GM21619 (cell line): Measurements from ENCODE around the gene HAX1.
A peak's percentile ranks its signal among the peaks of the same experiment; 100 is the strongest.
"Not testable (repeated sequence)": the region's sequence is repeated elsewhere in the genome, so short reads cannot be mapped to it uniquely, and the experiment has no call there.

ENCODE experiments used
- ATAC-seq: cut with Tn5 transposase; IDR thresholded peaks from one replicate; pipeline ENCODE4 v1.9.1; 2021; ENCODE audit not compliant: unreplicated experiment

The HAX1 gene

GRCh38 chr1:154272217-154272998 is at the start of gene HAX1:
HAX1 (plus strand) TSS chr1:154272629; CDS start chr1:154272724, 95 bp downstream.
- ATAC-seq, result peak; percentile 87

DNA sequence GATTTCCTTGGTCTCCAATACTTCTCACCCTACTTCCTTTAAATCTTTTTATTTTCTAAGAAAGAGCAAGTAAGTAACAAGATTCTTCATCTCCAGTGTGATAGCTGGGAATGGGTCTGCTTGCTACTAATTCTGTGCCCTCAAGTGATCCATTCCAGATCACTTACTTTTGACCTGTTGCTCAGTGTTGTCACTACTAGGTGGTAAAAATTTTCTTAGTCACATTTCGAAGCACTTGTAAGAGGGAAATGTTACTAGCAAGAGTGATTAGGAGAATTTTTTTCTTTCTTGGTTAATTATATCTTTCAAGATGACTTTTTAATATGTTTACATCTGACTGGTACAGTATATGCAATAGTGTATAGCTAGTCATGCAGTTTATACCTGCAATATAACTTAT is 49.5 kb upstream of the HAX1 start:
- ATAC-seq, result no peak

- no peak for ATAC-seq
Measured at GRCh38 chr1:154223621-154224020, 48.8 kb upstream of the HAX1 start.

GRCh38 chr1:154225370-154225769 is 47.1 kb upstream of the HAX1 start:
- ATAC-seq, result no peak

DNA sequence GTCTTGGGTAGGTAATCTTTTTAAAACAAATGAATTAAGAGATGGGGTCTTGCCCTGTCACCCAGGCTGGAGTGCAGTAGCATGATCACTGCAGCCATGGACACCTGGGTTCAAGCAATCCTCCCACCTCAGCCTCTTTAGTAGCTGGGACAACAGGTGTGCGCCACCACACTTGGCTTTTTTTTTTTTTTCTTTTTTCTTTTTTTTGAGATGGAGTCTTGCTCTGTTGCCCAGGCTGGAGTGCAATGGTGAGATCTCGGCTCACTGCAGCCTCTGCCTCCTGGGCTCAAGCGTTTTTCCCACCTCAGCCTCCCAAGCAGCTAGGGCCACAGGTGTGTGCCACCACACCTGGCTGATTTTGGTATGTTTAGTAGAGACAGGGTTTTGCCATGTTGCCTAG is 41.3 kb upstream of the HAX1 start:
- ATAC-seq, result not testable (repeated sequence)

DNA sequence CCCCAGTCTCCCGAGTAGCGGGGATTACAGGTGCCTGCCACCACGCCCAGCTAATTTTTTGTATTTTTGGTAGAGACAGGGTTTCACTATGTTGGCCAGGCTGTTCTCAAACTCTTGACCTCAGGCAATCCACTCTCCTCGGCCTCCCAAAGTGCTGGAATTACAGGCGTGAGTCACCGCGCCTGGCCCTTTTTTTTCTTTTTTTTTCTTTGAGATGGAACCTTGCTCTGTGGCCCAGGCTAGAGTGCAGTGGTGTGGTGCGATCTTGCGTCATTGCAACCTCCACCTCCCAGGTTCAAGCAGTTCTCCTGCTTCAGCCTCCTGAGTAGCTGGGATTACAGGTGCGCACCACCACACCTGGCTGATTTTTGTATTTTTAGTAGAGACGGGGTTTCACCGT is 39.3 kb upstream of the HAX1 start:
- ATAC-seq, result not testable (repeated sequence)

- ATAC-seq, result no peak
Measured at GRCh38 chr1:154236855-154237254, 35.6 kb upstream of the HAX1 start.

GRCh38 chr1:154237435-154237834 is 35.0 kb upstream of the HAX1 start:
- no peak for ATAC-seq

DNA sequence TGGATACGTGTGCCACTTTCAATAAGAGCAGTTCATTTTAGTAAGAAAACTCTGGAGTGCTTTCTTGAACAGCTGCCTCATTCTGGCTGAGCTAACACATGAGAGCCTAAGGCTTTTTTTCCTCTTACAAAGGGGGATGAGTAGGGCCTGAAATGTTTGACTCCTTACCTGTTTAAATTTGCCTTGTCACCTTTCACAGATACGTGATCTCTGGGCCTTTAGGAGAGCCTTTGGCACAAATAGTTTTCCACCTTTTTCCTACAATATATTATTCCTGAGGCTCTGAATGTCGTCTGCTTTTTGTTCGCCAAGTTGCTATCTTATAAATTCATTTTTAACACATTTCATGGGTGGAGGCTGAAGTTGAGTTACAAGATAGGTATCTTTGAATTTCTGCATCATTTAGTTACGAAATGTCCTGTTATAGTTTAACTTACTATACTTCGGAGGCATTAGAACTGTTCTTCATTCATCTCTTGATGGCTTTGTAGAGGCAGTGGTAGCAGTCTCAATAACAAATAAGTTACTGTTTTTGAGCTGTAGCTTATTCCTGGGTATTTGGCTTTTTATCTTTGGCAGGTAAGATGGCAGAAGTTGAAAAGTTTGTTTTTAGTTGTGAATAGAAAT is 34.4 kb upstream of the HAX1 start:
- ATAC-seq, result no peak

DNA sequence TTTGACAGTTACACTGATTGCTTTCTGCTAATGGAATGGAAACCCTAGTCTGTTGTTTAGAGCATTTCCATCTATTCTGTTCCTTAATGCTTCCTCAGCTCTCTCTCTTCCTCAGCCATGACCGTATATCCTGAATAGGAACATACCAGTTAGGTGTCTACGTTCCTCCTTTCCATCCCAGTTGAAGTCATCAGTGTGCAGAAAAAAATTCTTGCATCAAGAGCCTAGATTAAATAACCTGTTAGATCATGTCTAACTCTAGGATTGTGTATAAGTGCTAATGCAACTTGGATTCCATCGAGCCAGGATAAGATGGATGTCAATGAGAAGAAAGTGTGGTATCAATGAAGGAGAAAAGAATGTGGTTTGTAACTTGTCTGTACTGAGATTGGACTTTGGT is 32.9 kb upstream of the HAX1 start:
- no peak for ATAC-seq

GRCh38 chr1:154240294-154240833 is 32.1 kb upstream of the HAX1 start:
- ATAC-seq, result no peak

DNA sequence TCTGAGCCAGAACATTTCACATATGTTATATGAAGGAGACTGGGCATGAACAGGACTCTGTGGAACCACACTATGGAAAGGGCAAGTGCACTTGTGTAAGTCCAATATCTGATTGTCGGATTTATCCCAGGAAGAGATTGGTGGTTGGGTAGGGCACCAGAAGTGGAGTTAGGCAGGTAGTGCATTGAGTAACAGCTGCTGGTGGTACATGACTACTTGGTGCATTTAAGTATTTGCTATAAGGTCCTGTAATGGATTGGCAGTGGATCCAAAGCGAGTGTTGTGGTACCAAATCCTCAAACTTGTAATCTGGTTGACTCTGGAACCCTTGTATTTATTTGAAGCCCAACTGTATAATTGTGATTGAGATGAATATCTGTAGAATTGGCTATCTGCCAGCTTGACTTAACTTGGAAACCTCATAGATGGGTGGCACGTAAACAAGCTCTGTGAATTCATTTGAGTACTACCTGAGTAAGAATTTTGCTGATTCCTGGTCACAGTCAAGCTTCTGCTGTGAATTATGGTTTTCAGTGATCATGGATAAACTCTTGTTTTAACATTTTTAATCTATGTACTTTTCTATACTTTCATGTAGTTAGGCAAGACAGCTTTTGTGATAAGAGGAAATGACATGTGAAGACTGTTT is 30.6 kb upstream of the HAX1 start:
- no peak for ATAC-seq

DNA sequence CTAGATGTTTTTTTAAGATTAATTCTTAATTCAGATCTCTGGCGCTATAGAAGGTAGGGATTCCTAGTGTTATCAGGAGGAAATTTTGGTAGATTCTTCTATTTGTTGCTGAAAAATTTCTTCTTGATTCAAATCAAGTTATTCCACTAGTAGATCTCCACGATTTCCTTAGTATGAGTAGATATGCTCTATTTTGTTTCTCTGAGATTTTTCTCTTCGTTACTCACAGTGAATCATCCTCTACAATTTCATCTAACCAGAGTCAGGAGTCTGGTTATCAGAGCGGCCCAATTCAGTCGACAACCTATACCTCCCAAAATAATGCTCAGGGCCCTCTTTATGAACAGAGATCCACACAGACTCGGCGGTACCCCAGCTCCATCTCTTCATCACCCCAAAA is 18.8 kb upstream of the HAX1 start:
- ATAC-seq, result no peak

DNA sequence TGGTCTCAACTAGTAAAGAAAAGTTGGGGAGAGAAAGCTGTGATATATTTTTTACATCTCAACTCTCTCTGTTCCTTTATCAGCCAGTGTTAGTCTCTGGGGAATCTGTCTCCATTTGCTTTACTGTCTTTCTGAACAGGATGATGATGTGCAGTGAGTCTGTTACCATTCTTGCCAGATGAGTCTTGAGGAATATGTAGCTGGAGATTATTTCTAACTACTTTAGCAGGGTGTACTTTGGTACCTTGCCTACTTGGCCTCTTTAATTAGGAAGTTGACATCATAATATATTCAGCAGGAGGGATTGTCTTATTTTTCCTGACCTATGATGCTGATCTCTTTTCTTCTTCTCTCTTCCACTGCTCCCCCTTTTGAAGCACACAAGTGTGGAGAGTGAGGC is 15.7 kb upstream of the HAX1 start:
- no peak for ATAC-seq

DNA sequence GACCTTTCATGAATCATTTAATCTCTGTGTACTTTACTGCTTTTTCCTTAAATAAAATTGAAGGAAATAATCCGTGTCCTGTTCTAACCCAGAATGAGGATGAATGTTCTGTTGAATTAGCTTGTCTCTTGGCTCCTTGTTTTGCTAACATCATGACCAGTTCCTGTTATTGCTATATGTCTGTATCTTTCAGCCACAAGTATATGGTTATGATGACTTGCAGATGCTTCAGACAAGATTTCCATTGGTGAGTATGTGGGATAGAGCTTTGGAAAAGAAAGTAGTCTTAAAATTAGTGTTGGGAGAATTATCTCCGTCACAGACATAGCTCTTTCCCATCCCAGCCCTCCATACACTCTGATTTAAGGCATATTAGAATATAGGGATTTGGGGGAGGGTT is 13.6 kb upstream of the HAX1 start:
- ATAC-seq, result no peak

DNA sequence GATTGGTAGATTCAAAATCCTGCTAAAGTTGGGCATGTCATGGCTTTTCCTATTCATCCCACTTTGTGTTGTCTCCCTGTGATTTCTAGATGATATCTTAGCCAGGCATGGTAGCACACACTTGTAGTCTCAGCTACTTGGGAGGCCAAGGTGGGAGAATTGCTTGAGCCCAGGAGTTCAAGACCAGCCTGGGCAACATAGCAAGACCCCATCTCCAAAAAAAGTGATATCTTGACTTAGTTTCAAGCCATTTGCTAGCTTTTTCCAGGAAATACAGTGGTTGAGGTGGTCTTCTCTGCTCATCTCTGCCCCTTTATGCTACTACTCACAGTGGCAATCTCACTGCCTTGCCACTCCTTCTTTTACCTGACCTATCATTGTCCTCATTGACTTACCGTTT is 12.3 kb upstream of the HAX1 start:
- no peak for ATAC-seq

DNA sequence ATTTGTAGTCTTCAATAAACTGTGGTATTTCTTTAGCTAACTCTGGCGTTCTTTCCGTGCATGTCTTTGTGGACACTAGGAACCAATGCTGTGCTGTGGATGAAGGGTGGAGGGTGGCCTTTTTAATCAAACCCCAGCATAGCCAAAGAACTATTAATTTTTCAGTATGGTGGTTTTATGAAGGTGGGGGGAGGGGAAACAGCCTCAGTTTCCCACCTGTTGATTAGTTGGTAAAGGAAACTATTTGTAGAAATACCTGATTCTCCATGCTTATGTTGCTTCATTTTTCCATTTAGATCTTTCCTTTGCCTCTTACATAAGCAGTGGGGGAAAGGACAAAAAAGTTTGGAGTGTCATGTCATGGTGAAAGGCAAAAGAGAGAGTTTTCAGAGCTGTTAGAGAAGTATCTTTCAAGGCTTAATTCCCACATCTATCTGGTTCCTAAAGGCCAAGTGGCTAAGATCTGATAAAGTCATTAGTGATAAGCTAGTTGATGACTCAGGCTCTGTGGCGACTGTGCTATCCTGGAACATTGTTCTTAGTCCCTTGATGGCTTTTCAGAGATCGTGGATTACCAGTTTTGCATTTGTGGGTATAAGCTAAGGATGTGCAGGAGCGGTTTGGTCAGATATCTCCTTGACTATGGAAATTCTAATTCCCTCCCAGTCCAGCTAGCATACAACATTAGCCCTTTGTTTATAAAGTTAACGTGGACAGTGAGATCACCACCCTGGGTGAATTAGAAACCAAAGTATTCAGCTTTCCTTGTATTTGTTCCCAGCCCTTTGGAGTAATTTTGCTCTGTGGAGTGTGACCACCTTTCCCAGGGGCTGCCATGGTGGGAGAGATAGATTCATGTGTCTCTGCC is 8.7 kb upstream of the HAX1 start:
- ATAC-seq, result no peak

DNA sequence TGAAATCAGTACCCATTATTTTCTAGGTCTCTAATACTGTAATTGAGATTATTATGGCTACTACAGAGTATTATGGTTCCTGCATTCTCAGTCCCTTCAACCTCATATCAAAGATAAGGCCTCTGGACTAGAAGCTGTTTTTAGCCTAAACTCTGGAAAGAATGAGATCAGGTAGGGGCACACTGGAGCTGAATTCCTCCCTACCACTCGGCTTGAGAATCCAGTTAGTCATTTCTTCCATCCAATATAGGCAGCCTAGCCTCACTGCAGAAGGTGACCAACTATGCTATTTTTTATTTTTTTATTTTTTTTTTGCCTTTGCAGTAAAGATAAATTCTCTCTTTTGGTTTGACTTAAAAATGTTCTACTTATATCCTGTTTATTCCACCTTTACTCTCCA is 8.0 kb upstream of the HAX1 start:
- no peak for ATAC-seq

DNA sequence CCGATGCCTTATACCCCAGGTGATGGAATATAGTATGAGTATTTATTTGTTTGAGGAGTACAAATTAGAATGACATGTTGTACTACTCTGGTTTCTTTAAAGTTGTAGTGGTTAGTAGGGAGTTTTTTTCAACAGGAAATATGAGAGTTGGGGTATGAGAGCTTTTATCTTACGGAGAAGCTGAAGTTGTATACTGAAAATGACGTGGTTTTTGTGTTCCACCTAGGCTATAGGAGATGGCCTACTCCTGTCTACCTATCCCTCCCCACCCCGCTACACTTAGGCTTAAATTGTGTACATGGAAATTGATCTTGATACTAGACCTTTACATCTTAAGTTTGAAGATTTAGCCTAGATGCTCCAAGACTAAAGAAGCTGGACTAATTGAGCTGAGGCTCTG is 6.8 kb upstream of the HAX1 start:
- no peak for ATAC-seq

DNA sequence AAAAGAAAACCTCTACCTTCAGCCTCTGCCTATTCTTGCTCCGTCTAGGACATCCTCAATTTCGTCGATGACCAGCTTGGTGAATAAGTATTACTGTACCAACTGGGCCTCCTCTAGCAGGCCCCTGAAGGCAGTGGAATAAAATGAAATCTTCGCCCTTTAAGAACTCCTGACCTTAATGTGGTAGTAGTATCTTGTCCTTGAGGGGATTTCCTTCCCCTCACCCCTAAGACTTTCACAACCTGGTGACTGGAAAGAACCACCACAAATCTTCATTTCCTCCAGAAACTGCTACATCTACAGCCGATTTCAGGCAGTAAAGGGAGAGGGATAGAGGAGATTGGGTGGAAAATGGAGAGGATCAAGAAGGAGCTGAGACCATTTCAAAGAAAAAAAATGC is 1.6 kb upstream of the HAX1 start:
- ATAC-seq, result no peak

DNA sequence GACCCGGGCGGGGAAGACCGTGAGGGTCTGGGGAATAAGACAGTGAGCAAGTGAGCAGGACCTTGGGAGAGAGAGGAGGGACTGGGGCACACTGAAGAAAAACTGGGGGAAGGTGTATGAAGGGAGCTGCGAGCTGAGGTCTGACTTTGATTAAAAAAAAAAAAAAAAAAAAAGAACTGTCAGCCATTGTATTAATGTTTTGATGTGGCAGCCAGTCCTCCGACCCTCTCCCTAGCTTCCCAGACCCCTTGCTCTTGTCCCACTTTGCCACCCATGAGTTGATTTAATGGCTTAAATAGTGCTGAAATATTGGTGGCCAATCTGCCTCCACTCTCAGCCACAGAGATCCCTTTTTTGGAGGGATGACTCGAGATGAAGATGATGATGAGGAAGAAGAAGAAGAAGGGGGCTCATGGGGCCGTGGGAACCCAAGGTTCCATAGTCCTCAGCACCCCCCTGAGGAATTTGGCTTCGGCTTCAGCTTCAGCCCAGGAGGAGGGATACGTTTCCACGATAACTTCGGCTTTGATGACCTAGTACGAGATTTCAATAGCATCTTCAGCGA is 652 bp downstream of the HAX1 start:
- no peak for ATAC-seq
